ENCODE data around the gene TMOD2. TPM values are rescaled to one million over a fixed set of nuclear protein-coding genes. Genes with fewer than 3 reads are reported as not detected.

TMOD2 gene
- total and polyA plus RNA-seq, 11 donors = 1.3 to 10.9 (median 6.1) TPM

- DNase-seq (peak in 3 of 5 donors; percentile 41 to 69 (median 47)), ATAC-seq (peak in 2 of 4 donors; percentile 48 to 50)
- Histone ChIP-seq H3K4me3 (peak overlapping the region; percentile 74 to 99 (median 90)), H3K27me3 (no peaks in the 10 kb centered on the region), H3K36me3 (no peaks in the 10 kb centered on the region), H3K27ac (peak overlapping the region; percentile 83 to 98 (median 93)), H3K4me1 (peaks cover 6 to 55% (median 29%) of the 10 kb centered on the region in 12 donors), H3K9me3 (no peaks in the 10 kb centered on the region)
- TF ChIP-seq, protein P1, sequence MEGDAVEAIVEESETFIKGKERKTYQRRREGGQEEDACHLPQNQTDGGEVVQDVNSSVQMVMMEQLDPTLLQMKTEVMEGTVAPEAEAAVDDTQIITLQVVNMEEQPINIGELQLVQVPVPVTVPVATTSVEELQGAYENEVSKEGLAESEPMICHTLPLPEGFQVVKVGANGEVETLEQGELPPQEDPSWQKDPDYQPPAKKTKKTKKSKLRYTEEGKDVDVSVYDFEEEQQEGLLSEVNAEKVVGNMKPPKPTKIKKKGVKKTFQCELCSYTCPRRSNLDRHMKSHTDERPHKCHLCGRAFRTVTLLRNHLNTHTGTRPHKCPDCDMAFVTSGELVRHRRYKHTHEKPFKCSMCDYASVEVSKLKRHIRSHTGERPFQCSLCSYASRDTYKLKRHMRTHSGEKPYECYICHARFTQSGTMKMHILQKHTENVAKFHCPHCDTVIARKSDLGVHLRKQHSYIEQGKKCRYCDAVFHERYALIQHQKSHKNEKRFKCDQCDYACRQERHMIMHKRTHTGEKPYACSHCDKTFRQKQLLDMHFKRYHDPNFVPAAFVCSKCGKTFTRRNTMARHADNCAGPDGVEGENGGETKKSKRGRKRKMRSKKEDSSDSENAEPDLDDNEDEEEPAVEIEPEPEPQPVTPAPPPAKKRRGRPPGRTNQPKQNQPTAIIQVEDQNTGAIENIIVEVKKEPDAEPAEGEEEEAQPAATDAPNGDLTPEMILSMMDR (IDR thresholded peaks at IDR 0.05) = no peak
- TF ChIP-seq POLR2A (IDR thresholded peaks at IDR 0.05) = no peak
- intact Hi-C loops (cut with DNase I) = loop anchor here in 4 of 10 donors (5.0 to 10.0 kb wide), 2 partner anchors 47 to 54 kb away; no protein-coding TSS in a partner anchor
- WGBS, 4 donors = 1 to 2% (median 2%) methylated on average over 8 of the region's 8 CpGs
These were observed 78.9 kb downstream of the TMOD2 start for GRCh38 chr15:51830276-51830806.

GRCh38 chr15:51833772-51834171, 82.4 kb downstream of the TMOD2 start:
- intact Hi-C loops (cut with DNase I) = loop anchor here in 4 of 10 donors (5.0 to 10.0 kb wide), 2 partner anchors 44 to 51 kb away; no protein-coding TSS in a partner anchor
- ATAC-seq (no peak), DNase-seq (no peak)
- WGBS, 4 donors = 83 to 92% (median 90%) methylated on average over 1 of the region's 1 CpG
- no peaks in the 10 kb centered on the region for H3K36me3 ChIP-seq
- no peaks in the 10 kb centered on the region for H3K27me3 ChIP-seq
- H3K4me1 ChIP-seq = peaks cover 6 to 89% (median 56%) of the 10 kb centered on the region in 12 donors
- no peak overlapping the region for H3K27ac ChIP-seq
- H3K9me3 ChIP-seq = no peaks in the 10 kb centered on the region
- no peak overlapping the region for H3K4me3 ChIP-seq
- TF ChIP-seq, protein P1 (IDR thresholded peaks at IDR 0.05) = no peak

DNA sequence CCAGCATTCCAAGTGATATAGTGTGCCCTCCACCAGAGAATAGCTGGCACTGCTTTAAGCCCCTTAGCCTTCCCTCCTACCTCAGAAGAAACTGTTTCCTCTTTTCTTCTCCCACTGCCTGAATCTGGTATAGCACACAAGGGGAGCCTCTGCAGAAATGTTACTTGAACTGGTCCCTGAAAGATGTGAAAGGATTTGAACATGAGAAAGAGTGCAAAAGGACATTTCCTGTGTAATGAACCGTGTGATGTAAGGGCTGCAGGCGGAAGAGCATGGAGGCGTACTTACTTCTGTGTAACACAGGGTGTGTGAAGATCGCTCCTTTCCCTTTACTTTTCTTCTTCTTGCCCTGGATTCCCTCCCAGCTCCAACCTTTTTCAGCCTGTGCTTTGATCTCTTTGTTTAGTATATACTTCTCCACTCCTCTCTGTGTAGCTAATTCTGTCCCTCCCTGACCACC, 86.4 kb downstream of the TMOD2 start:
- peaks cover 5 to 98% (median 53%) of the 10 kb centered on the region in 12 donors for H3K4me1 ChIP-seq
- peak in 3 of 4 donors; percentile 45 to 60 (median 53) for ATAC-seq
- peak overlapping the region in 1 of 12 donors; percentile 65 for H3K27ac ChIP-seq

DNA sequence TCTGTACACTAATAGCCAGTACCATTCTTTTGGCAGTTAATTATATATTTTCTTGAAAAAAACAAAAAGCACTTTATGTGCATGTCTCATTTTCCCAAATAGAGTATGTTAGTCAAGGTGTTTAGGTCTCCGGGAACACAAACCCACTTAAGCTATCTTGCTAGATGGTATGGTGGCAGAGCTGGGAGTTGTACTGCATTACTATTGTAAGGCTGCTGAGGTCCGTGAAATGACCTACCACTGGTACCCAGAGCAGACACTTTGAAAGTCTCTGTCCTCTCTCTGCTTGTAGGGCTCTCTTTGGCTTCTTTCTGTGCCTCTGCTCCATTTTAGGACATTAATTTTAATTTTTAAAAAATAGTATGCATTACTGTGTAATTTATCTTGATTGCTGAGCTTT, 86.9 kb downstream of the TMOD2 start:
- ATAC-seq (no peak), DNase-seq (no peak)
- Histone ChIP-seq H3K27me3 (no peaks in the 10 kb centered on the region), H3K9me3 (no peaks in the 10 kb centered on the region), H3K36me3 (no peaks in the 10 kb centered on the region), H3K27ac (peak overlapping the region in 1 of 12 donors; percentile 65), H3K4me1 (peaks cover 10 to 98% (median 55%) of the 10 kb centered on the region in 12 donors), H3K4me3 (no peak overlapping the region)
- WGBS, 4 donors = 58 to 64% (median 59%) methylated on average over 2 of the region's 2 CpGs
- TF ChIP-seq POLR2A (IDR thresholded peaks at IDR 0.05) = no peak
- TF ChIP-seq, protein P1 (IDR thresholded peaks at IDR 0.05) = no peak
- intact Hi-C loops (cut with DNase I) = loop anchor here in 2 of 10 donors (10.0 kb wide), 1 partner anchor 47 kb away; no protein-coding TSS in a partner anchor

More for the DNA sequence above, 86.4 kb downstream of the TMOD2 start:
- no peaks in the 10 kb centered on the region for H3K27me3 ChIP-seq
- intact Hi-C loops (cut with DNase I) = loop anchor here in 2 of 10 donors (10.0 kb wide), 1 partner anchor 47 kb away; no protein-coding TSS in a partner anchor
- no peaks in the 10 kb centered on the region for H3K36me3 ChIP-seq
- no peaks in the 10 kb centered on the region for H3K9me3 ChIP-seq
- H3K4me3 ChIP-seq = no peak overlapping the region
- 44 to 70% (median 61%) methylated on average over 4 of the region's 4 CpGs for WGBS, 4 donors
- no peak for DNase-seq
- TF ChIP-seq, protein P1 (IDR thresholded peaks at IDR 0.05) = no peak
- TF ChIP-seq POLR2A (IDR thresholded peaks at IDR 0.05) = no peak

All from heart left ventricle (tissue), 16 donors.